K562 (cell line): ENCODE measurements around the gene SPAG17. TPM values are rescaled to one million over a fixed set of nuclear protein-coding genes. Genes with fewer than 3 reads are reported as not detected.

Experiments
- BRD9 ChIP-seq: fragments of 450-650 bp; IDR thresholded peaks from 2 replicates; pipeline ENCODE4 v1.6.1; 2018; ENCODE audit warnings: low read depth; ENCODE audit not compliant: partially characterized antibody
- FOXK2 ChIP-seq, 2 experiments: fragments of 450-650 bp; IDR thresholded peaks in 1 of 2; conservative IDR thresholded peaks in 1 of 2; 2 replicates each; pipeline ENCODE4 v1.6.1; 2016; ENCODE audit warnings: low read depth in 2 of 2, mild to moderate bottlenecking in 1 of 2
- RAD21 ChIP-seq, 2 experiments: fragments of 250-450 bp in 1 of 2; fragments of 450-650 bp in 1 of 2; sonication (Bioruptor Pico) in 1 of 2; formaldehyde crosslinking in 1 of 2; IDR thresholded peaks in 1 of 2; conservative IDR thresholded peaks in 1 of 2; 2 replicates each; pipeline versions ENCODE4 v1.4.0 to v1.8.0; 2020 to 2022; ENCODE audit warnings: mild to moderate bottlenecking in 2 of 2, moderate library complexity in 1 of 2
- polyA plus RNA-seq, 8 experiments: library from polyadenylated mRNA; depleted of rRNA in 4 of 8; stranded (reverse) in 5 of 8; unstranded in 3 of 8; fragments of >200 nt; fragmentation: Nextera tagmentation in 2 of 8; fragmentation: Illumina TruSeq in 1 of 8; extraction: Ambion mirVana in 2 of 8; extraction: Trizol in 1 of 8; gene quantifications; 2 replicates each; pipeline versions ENCODE4 v1.2.1 to v1.2.3, GENCODE V29; 2011 to 2014; ENCODE audit warnings: inconsistent platforms in 1 of 8, missing spikeins in 1 of 8
- total RNA-seq, 7 experiments: library from RNA; depleted of rRNA in 6 of 7; stranded (reverse); fragments of >200 nt in 6 of 7; fragmentation: Illumina TruSeq in 2 of 7; extraction: Trizol in 2 of 7; gene quantifications; 2 replicates each; pipeline versions ENCODE4 v1.2.1 to v1.2.3, GENCODE V29; 2011 to 2021; ENCODE audit warnings: low replicate concordance in 1 of 7
- TF ChIP-seq, protein P1 (sequence below), 2 experiments: fragments of 450-650 bp; formaldehyde crosslinking in 1 of 2; IDR thresholded peaks; 2 replicates each; pipeline versions ENCODE4 v1.4.0 to v1.6.1; 2014 to 2020; ENCODE audit warnings: mild to moderate bottlenecking in 2 of 2, borderline replicate concordance in 1 of 2, low read depth in 1 of 2
- TF ChIP-seq, protein P2 (sequence below), 3 experiments: IDR thresholded peaks in 2 of 3; conservative IDR thresholded peaks in 1 of 3; 2 replicates each; pipeline ENCODE4 v1.5.1; 2011 to 2012; ENCODE audit warnings: low read length in 3 of 3, mild to moderate bottlenecking in 3 of 3, control low read depth in 2 of 3, improper control_type of control experiment in 1 of 3, inconsistent platforms in 1 of 3, low read depth in 1 of 3, mixed read lengths in 1 of 3, moderate library complexity in 1 of 3; ENCODE audit not compliant: insufficient read depth in 2 of 3

Gene SPAG17
- total and polyA plus RNA-seq, 9 of the 15 experiments (the other 6 are each of a cell fraction or from before 2014, with no cell fraction given) = 0.07 to 2.1 (median 1.5) TPM

DNA sequence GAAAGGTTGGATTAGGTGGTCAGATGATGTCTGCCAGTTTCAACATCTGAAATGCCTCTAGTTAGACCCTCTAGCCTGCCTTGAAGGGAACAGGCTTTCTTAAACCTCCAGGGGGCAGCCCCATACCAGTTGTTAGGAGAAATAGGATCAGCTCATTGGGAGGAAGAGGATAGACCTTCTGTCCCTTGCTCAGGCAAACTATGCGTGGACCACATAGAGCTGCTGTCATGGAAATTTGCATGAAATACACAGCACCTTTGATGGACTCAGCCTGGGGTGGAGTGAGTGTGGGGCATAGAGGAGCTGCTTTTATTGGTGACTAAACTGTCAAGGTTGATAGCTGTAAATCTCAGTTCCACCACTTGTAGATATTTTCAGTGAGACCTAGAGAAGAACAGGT, 38.4 kb upstream of the SPAG17 start (continued):
- TF ChIP-seq, protein P1, sequence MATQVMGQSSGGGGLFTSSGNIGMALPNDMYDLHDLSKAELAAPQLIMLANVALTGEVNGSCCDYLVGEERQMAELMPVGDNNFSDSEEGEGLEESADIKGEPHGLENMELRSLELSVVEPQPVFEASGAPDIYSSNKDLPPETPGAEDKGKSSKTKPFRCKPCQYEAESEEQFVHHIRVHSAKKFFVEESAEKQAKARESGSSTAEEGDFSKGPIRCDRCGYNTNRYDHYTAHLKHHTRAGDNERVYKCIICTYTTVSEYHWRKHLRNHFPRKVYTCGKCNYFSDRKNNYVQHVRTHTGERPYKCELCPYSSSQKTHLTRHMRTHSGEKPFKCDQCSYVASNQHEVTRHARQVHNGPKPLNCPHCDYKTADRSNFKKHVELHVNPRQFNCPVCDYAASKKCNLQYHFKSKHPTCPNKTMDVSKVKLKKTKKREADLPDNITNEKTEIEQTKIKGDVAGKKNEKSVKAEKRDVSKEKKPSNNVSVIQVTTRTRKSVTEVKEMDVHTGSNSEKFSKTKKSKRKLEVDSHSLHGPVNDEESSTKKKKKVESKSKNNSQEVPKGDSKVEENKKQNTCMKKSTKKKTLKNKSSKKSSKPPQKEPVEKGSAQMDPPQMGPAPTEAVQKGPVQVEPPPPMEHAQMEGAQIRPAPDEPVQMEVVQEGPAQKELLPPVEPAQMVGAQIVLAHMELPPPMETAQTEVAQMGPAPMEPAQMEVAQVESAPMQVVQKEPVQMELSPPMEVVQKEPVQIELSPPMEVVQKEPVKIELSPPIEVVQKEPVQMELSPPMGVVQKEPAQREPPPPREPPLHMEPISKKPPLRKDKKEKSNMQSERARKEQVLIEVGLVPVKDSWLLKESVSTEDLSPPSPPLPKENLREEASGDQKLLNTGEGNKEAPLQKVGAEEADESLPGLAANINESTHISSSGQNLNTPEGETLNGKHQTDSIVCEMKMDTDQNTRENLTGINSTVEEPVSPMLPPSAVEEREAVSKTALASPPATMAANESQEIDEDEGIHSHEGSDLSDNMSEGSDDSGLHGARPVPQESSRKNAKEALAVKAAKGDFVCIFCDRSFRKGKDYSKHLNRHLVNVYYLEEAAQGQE (IDR thresholded peaks at IDR 0.05; ENCODE audit: borderline replicate concordance) = peak; percentile 19; the same call in 1 of the 2 replicates
- TF ChIP-seq, protein P1 (CRISPR knock-in tag; IDR thresholded peaks at IDR 0.05; ENCODE audit: low read depth) = no peak
- TF ChIP-seq RAD21 (CRISPR knock-in tag; conservative IDR thresholded peaks at IDR 0.05 in 1 of 2, IDR thresholded peaks at IDR 0.05 in 1 of 2) = peak; percentile 37 to 81; a peak in 3 of 4 replicates
- TF ChIP-seq FOXK2 (conservative IDR thresholded peaks at IDR 0.05 in 1 of 2, IDR thresholded peaks at IDR 0.05 in 1 of 2; ENCODE audit: low read depth in 2 of 2) = no peak
- no peak for TF ChIP-seq BRD9
- TF ChIP-seq, protein P2, sequence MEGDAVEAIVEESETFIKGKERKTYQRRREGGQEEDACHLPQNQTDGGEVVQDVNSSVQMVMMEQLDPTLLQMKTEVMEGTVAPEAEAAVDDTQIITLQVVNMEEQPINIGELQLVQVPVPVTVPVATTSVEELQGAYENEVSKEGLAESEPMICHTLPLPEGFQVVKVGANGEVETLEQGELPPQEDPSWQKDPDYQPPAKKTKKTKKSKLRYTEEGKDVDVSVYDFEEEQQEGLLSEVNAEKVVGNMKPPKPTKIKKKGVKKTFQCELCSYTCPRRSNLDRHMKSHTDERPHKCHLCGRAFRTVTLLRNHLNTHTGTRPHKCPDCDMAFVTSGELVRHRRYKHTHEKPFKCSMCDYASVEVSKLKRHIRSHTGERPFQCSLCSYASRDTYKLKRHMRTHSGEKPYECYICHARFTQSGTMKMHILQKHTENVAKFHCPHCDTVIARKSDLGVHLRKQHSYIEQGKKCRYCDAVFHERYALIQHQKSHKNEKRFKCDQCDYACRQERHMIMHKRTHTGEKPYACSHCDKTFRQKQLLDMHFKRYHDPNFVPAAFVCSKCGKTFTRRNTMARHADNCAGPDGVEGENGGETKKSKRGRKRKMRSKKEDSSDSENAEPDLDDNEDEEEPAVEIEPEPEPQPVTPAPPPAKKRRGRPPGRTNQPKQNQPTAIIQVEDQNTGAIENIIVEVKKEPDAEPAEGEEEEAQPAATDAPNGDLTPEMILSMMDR (IDR thresholded peaks at IDR 0.05 in 2 of 3, conservative IDR thresholded peaks at IDR 0.05 in 1 of 3; ENCODE audit: insufficient read depth in 2 of 3, low read depth in 1 of 3, low read length in 3 of 3) = peak; percentile 12 to 39 (median 37); a peak in 2 of 6 replicates
